ENCODE measurements around the gene PRKAR2A. TPM values are rescaled to one million over a fixed set of nuclear protein-coding genes. Genes with fewer than 3 reads are reported as not detected.
"Not testable (repeated sequence)": the region's sequence is repeated elsewhere in the genome, so short reads cannot be mapped to it uniquely, and the experiment has no call there.

The PRKAR2A gene
- total RNA-seq, 6 experiments from 2014 or later, result 21.9 to 31.1 (median 27.2) TPM

GRCh38 chr3:48837163-48837562 lies 10.5 kb downstream of the PRKAR2A start:
- Histone ChIP-seq H3K27me3 (no peaks in the 10 kb centered on the region), H3K27ac (no peak overlapping the region), H3K36me3 (no peaks in the 10 kb centered on the region), H3K4me1 (peaks cover 0 to 8% (median 0%) of the 10 kb centered on the region in 4 donors), H3K9me3 (no peaks in the 10 kb centered on the region), H3K4me3 (no peak overlapping the region)
- TF ChIP-seq POLR2A (IDR thresholded peaks at IDR 0.05) (no peak), CTCF (IDR thresholded peaks at IDR 0.05) (no peak)
- intact Hi-C loops (cut with DNase I), result no loop called here
- ATAC-seq (no peak), DNase-seq (peak in 1 of 3 donors; percentile 11)
- 74% methylated on average over 2 of the region's 2 CpGs for WGBS (ENCODE audit: insufficient coverage, low coverage, low lambda C conversion rate, missing lambda C conversion rate)

DNA sequence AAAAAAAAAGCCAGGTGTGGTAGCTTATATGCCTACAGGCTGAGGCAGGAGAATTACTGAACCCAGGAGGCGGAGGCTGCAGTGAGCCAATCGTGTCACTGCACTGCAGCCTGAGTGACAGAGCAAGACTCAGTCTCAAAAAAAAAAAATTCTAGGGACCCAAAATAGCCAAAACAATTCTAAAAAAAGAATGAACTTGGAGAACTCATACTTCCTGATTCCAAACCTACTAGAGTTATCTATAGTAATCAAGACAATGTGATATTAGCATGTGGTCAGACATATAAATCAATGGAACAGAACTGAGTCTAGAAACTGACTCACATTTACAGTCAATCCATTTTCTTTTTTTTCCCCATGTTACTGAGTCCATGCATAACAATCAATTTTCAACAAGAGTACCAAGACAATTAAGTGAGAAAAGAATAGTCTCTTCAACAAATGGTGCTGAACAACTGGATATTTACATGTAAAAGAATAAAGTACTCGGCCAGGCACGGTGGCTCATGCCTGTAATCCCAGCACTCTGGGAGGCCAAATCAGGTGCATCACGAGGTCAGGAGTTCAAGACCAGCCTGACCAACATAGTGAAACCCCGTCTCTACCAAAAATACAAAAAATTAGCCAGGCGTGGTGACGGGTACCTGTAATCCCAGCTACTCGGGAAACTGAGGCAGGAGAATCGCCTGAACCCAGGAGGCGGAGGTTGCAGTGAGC lies 11.9 kb downstream of the PRKAR2A start:
- TF ChIP-seq CTCF (IDR thresholded peaks at IDR 0.05) (no peak), POLR2A (IDR thresholded peaks at IDR 0.05) (no peak)
- H3K27ac ChIP-seq, result no peak overlapping the region
- ATAC-seq, result no peak
- H3K4me1 ChIP-seq, result peaks cover 0 to 8% (median 0%) of the 10 kb centered on the region in 4 donors
- H3K4me3 ChIP-seq, result no peak overlapping the region
- no peaks in the 10 kb centered on the region for H3K36me3 ChIP-seq
- intact Hi-C loops (cut with DNase I), result no loop called here
- no peaks in the 10 kb centered on the region for H3K9me3 ChIP-seq
- H3K27me3 ChIP-seq, result no peaks in the 10 kb centered on the region
- WGBS (ENCODE audit: insufficient coverage, low coverage, low lambda C conversion rate, missing lambda C conversion rate), result 92% methylated on average over 2 of the region's 11 CpGs
- peak in 1 of 3 donors; percentile 11 for DNase-seq

DNA sequence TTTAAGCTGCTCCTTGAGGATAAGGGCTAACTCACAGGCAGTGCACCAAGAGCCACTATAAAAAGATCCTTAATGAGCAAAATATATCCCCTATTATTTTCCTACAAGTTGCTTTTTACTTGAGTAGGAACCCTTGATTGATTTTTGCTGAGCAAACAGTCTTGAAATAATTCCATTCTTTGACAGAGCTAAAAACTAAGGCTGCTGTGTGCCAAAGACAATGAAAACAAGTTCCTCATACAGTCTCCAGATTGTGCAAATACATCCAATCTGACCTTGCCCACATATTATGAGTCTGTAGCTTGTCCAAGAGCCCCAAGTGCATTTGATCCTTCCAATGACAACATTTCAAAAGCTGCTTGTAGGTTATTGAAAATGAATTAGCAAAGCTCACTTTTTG lies 15.0 kb downstream of the PRKAR2A start:
- intact Hi-C loops (cut with DNase I), result no loop called here
- Histone ChIP-seq H3K36me3 (no peaks in the 10 kb centered on the region), H3K27me3 (no peaks in the 10 kb centered on the region), H3K27ac (no peak overlapping the region), H3K4me3 (no peak overlapping the region), H3K9me3 (no peaks in the 10 kb centered on the region), H3K4me1 (peaks cover 0 to 8% (median 0%) of the 10 kb centered on the region in 4 donors)
- DNase-seq (no peak), ATAC-seq (no peak)
- TF ChIP-seq POLR2A (IDR thresholded peaks at IDR 0.05) (no peak), CTCF (IDR thresholded peaks at IDR 0.05) (no peak)

- Histone ChIP-seq H3K27me3 (no peaks in the 10 kb centered on the region), H3K9me3 (no peaks in the 10 kb centered on the region), H3K36me3 (no peaks in the 10 kb centered on the region), H3K4me3 (no peak overlapping the region), H3K4me1 (peaks cover 0 to 8% (median 0%) of the 10 kb centered on the region in 4 donors), H3K27ac (no peak overlapping the region)
- no peak for TF ChIP-seq CTCF (IDR thresholded peaks at IDR 0.05)
- TF ChIP-seq POLR2A (IDR thresholded peaks at IDR 0.05), result no peak
- no peak for ATAC-seq
- WGBS (ENCODE audit: insufficient coverage, low coverage, low lambda C conversion rate, missing lambda C conversion rate), result 90% methylated on average over 2 of the region's 6 CpGs
- intact Hi-C loops (cut with DNase I), result no loop called here
- no peak for DNase-seq
Observed at GRCh38 chr3:48830715-48831114, 17.0 kb downstream of the PRKAR2A start.

DNA sequence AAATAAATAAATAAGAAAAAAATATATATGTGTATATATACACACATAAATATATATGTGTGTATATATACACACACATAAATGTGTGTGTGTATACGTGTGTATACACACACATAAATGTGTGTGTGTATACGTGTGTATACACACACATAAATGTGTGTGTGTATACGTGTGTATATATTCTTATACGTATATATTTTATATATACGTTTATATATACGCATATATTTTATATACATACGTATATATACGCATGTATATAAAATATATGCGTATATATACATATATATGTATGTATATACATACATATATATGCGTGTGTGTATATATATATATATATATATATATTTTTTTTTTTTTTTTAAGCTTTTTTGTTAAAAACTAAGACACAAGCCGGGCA lies 18.1 kb downstream of the PRKAR2A start:
- 85% methylated on average over 11 of the region's 11 CpGs for WGBS (ENCODE audit: insufficient coverage, low coverage, low lambda C conversion rate, missing lambda C conversion rate)
- intact Hi-C loops (cut with DNase I); ATAC-seq: not testable (repeated sequence)

DNA sequence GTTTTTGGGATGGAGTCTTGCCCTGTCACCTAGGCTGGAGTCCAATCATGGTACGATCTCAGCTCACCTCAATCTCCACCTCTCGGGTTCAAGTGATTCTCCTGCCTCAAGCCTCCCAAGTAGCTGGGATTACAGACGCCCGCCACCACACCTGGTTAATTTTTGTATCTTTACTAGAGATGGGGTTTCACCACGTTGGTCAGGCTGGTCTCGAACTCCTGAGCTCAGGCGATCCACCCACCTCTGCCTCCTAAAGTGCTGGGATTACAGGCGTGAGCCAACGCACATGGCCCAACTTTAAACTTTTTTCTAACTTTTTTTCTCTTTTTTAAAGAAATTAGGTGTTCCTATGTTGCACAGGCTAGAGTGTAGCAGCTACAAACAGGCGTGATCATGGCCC lies 19.8 kb downstream of the PRKAR2A start:
- H3K27me3 ChIP-seq; DNase-seq; ATAC-seq; H3K4me1 ChIP-seq; H3K36me3 ChIP-seq; H3K9me3 ChIP-seq; H3K4me3 ChIP-seq; intact Hi-C loops (cut with DNase I); H3K27ac ChIP-seq: not testable (repeated sequence)
- WGBS (ENCODE audit: insufficient coverage, low coverage, low lambda C conversion rate, missing lambda C conversion rate), result 98% methylated on average over 10 of the region's 10 CpGs

More for the DNA sequence above, 18.1 kb downstream of the PRKAR2A start:
- not testable (repeated sequence) for DNase-seq, H3K27me3 ChIP-seq, H3K27ac ChIP-seq, H3K36me3 ChIP-seq, H3K4me1 ChIP-seq, H3K9me3 ChIP-seq, H3K4me3 ChIP-seq
